HepG2 (cell line): ENCODE measurements around the gene P3H4. TPM values are rescaled to one million over a fixed set of nuclear protein-coding genes. Genes with fewer than 3 reads are reported as not detected.

Source experiments
- ELF4 ChIP-seq: sonication (generic); formaldehyde crosslinking; IDR thresholded peaks from 2 replicates; pipeline ENCODE4 v1.5.0; 2020; ENCODE audit warnings: missing genetic modification reagents, mild to moderate bottlenecking, moderate library complexity, borderline replicate concordance
- FOXA1 ChIP-seq, 2 experiments: fragments of 450-650 bp in 1 of 2; sonication (generic) in 1 of 2; formaldehyde crosslinking in 1 of 2; IDR thresholded peaks; 2 replicates each; pipeline versions ENCODE4 v1.4.0 to v1.6.1; 2016 to 2020; ENCODE audit warnings: missing genetic modification reagents in 1 of 2
- KDM1A ChIP-seq: IDR thresholded peaks from 2 replicates; pipeline ENCODE4 v1.6.1; 2016; ENCODE audit warnings: missing compliant biosample characterization
- MYNN ChIP-seq: sonication (generic); formaldehyde crosslinking; IDR thresholded peaks from 2 replicates; pipeline ENCODE4 v1.4.0; 2020; ENCODE audit warnings: mild to moderate bottlenecking, low read depth, missing genetic modification reagents
- NFKB2 ChIP-seq: sonication (generic); formaldehyde crosslinking; IDR thresholded peaks from 2 replicates; pipeline ENCODE4 v1.4.0; 2020; ENCODE audit warnings: missing genetic modification reagents, borderline replicate concordance
- NKX3-1 ChIP-seq: sonication (generic); formaldehyde crosslinking; IDR thresholded peaks from 2 replicates; pipeline ENCODE4 v1.5.0; 2020; ENCODE audit warnings: missing genetic modification reagents
- PLRG1 ChIP-seq: fragments of 450-650 bp; conservative IDR thresholded peaks from 2 replicates; pipeline ENCODE4 v1.6.1; 2016
- TCF7 ChIP-seq: sonication (generic); IDR thresholded peaks from 2 replicates; pipeline ENCODE4 v1.6.1; 2016; ENCODE audit warnings: antibody characterized with exemption, low read depth
- TOPORS ChIP-seq: sonication (generic); formaldehyde crosslinking; IDR thresholded peaks from 2 replicates; pipeline ENCODE4 v1.8.0; 2023; ENCODE audit warnings: mild to moderate bottlenecking, missing genetic modification reagents
- TRIM24 ChIP-seq: sonication (generic); formaldehyde crosslinking; IDR thresholded peaks from 2 replicates; pipeline ENCODE4 v1.8.0; 2022; ENCODE audit warnings: mild to moderate bottlenecking, missing genetic modification reagents
- ZBTB7A ChIP-seq: sonication (generic); formaldehyde crosslinking; IDR thresholded peaks from 2 replicates; pipeline ENCODE4 v1.8.0; 2022; ENCODE audit warnings: mild to moderate bottlenecking, missing genetic modification reagents
- ZFP36 ChIP-seq: fragments of 150-350 bp; IDR thresholded peaks from 2 replicates; pipeline ENCODE4 v1.6.1; 2018; ENCODE audit warnings: borderline replicate concordance, low read length, low read depth; ENCODE audit not compliant: partially characterized antibody
- ZNF20 ChIP-seq: sonication (generic); formaldehyde crosslinking; IDR thresholded peaks from 2 replicates; pipeline ENCODE4 v1.4.0; 2020; ENCODE audit warnings: mild to moderate bottlenecking, moderate library complexity, missing genetic modification reagents
- ZNF205 ChIP-seq: IDR thresholded peaks from 2 replicates; pipeline ENCODE4 v1.6.1; 2018; ENCODE audit warnings: missing biosample characterization, missing genetic modification reagents
- ZNF235 ChIP-seq: sonication (generic); formaldehyde crosslinking; IDR thresholded peaks from 2 replicates; pipeline ENCODE4 v1.8.1; 2023; ENCODE audit warnings: mild to moderate bottlenecking, missing genetic modification reagents, borderline replicate concordance
- ZNF382 ChIP-seq: sonication (generic); formaldehyde crosslinking; IDR thresholded peaks from 2 replicates; pipeline ENCODE4 v1.5.0; 2020; ENCODE audit warnings: missing genetic modification reagents, mild to moderate bottlenecking, borderline replicate concordance
- ZNF547 ChIP-seq: sonication (generic); formaldehyde crosslinking; IDR thresholded peaks from 2 replicates; pipeline ENCODE4 v1.5.1; 2020; ENCODE audit warnings: mild to moderate bottlenecking, missing genetic modification reagents
- ZNF7 ChIP-seq: IDR thresholded peaks from 2 replicates; pipeline ENCODE4 v1.6.1; 2016; ENCODE audit warnings: missing biosample characterization, missing genetic modification reagents
- polyA plus RNA-seq, 8 experiments: library from polyadenylated mRNA; depleted of rRNA in 3 of 8; stranded (reverse) in 7 of 8; unstranded in 1 of 8; fragments of >200 nt; fragmentation: Illumina TruSeq in 4 of 8; extraction: Trizol in 4 of 8; gene quantifications; 2 replicates each; pipeline versions ENCODE4 v1.2.1 to v1.2.3, GENCODE V29; 2011 to 2016; ENCODE audit warnings: low read depth in 4 of 8, missing spikeins in 1 of 8, mixed read lengths in 1 of 8; ENCODE audit not compliant: insufficient read depth in 1 of 8
- total RNA-seq, 5 experiments: library from RNA; depleted of rRNA; stranded (reverse); fragments of >200 nt; fragmentation: Illumina TruSeq; extraction: Trizol; gene quantifications; 2 replicates each; pipeline ENCODE4 v1.2.3, GENCODE V29; 2016; ENCODE audit warnings: low read depth in 1 of 5
- TF ChIP-seq, protein P1 (sequence below): sonication (generic); formaldehyde crosslinking; IDR thresholded peaks from 2 replicates; pipeline ENCODE4 v1.5.1; 2020; ENCODE audit warnings: mild to moderate bottlenecking, missing genetic modification reagents, moderate library complexity
- TF ChIP-seq, protein P2 (sequence below): sonication (generic); formaldehyde crosslinking; IDR thresholded peaks from 2 replicates; pipeline ENCODE4 v1.9.0; 2021; ENCODE audit warnings: mild to moderate bottlenecking, missing genetic modification reagents

P3H4 gene
- total and polyA plus RNA-seq, 2 of the 13 experiments (the other 11 are each of a cell fraction or from before 2014, with no cell fraction given) = 37.1 to 50.6 TPM

DNA sequence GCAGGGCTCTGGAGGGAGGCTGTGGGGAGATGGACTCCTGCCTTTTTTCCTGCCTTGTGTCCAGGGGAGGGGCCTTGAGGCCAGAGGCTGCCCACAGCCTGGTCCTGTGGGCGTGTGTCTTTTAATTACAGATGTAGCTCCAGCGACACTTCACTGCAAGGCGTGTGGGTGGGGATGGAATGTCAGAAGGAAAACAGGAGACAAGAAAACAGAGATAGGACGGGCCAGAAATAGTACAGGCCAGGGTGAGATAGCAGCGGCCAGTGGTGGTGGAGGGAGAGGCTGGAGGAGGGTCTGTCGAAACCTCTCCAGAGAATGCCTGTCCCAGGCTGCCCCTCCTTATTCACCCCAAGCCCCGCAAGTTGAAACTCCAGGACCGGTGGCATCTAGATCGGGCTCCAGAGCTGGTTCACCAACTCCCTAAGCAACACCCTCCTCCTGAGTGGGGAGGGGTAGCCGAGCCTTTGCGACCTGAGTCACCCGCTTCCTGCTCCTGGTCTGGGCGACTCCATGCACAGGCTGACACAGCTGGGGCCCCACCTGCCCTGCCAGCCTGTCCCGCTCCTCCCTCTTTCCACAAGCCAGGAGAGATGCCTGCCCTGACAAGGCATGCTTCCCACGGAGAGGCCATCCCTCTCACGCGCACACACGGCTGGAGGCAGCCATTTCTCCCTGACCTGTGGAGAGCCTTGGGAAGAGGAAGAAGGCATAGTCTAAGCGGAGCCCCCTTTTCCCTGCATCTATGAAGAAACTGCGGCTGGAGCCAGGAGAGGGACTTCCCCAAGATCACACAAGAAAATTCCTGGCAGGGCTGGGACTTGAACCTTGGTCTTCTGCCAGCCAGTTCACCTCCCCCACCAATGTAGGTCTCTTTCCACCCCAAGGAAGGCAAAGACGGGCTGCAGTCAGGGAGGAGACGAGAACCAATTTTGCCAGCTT, 18.6 kb downstream of the P3H4 start (continued):
- TF ChIP-seq TOPORS (CRISPR knock-in tag) = no peak
- TF ChIP-seq TRIM24 (CRISPR knock-in tag) = no peak
- TF ChIP-seq, protein P1, sequence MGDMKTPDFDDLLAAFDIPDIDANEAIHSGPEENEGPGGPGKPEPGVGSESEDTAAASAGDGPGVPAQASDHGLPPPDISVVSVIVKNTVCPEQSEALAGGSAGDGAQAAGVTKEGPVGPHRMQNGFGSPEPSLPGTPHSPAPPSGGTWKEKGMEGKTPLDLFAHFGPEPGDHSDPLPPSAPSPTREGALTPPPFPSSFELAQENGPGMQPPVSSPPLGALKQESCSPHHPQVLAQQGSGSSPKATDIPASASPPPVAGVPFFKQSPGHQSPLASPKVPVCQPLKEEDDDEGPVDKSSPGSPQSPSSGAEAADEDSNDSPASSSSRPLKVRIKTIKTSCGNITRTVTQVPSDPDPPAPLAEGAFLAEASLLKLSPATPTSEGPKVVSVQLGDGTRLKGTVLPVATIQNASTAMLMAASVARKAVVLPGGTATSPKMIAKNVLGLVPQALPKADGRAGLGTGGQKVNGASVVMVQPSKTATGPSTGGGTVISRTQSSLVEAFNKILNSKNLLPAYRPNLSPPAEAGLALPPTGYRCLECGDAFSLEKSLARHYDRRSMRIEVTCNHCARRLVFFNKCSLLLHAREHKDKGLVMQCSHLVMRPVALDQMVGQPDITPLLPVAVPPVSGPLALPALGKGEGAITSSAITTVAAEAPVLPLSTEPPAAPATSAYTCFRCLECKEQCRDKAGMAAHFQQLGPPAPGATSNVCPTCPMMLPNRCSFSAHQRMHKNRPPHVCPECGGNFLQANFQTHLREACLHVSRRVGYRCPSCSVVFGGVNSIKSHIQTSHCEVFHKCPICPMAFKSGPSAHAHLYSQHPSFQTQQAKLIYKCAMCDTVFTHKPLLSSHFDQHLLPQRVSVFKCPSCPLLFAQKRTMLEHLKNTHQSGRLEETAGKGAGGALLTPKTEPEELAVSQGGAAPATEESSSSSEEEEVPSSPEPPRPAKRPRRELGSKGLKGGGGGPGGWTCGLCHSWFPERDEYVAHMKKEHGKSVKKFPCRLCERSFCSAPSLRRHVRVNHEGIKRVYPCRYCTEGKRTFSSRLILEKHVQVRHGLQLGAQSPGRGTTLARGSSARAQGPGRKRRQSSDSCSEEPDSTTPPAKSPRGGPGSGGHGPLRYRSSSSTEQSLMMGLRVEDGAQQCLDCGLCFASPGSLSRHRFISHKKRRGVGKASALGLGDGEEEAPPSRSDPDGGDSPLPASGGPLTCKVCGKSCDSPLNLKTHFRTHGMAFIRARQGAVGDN (CRISPR knock-in tag) = peak; percentile 81
- no peak for TF ChIP-seq ELF4 (CRISPR knock-in tag)
- no peak for TF ChIP-seq KDM1A
- TF ChIP-seq ZNF7 = no peak
- TF ChIP-seq, protein P2, sequence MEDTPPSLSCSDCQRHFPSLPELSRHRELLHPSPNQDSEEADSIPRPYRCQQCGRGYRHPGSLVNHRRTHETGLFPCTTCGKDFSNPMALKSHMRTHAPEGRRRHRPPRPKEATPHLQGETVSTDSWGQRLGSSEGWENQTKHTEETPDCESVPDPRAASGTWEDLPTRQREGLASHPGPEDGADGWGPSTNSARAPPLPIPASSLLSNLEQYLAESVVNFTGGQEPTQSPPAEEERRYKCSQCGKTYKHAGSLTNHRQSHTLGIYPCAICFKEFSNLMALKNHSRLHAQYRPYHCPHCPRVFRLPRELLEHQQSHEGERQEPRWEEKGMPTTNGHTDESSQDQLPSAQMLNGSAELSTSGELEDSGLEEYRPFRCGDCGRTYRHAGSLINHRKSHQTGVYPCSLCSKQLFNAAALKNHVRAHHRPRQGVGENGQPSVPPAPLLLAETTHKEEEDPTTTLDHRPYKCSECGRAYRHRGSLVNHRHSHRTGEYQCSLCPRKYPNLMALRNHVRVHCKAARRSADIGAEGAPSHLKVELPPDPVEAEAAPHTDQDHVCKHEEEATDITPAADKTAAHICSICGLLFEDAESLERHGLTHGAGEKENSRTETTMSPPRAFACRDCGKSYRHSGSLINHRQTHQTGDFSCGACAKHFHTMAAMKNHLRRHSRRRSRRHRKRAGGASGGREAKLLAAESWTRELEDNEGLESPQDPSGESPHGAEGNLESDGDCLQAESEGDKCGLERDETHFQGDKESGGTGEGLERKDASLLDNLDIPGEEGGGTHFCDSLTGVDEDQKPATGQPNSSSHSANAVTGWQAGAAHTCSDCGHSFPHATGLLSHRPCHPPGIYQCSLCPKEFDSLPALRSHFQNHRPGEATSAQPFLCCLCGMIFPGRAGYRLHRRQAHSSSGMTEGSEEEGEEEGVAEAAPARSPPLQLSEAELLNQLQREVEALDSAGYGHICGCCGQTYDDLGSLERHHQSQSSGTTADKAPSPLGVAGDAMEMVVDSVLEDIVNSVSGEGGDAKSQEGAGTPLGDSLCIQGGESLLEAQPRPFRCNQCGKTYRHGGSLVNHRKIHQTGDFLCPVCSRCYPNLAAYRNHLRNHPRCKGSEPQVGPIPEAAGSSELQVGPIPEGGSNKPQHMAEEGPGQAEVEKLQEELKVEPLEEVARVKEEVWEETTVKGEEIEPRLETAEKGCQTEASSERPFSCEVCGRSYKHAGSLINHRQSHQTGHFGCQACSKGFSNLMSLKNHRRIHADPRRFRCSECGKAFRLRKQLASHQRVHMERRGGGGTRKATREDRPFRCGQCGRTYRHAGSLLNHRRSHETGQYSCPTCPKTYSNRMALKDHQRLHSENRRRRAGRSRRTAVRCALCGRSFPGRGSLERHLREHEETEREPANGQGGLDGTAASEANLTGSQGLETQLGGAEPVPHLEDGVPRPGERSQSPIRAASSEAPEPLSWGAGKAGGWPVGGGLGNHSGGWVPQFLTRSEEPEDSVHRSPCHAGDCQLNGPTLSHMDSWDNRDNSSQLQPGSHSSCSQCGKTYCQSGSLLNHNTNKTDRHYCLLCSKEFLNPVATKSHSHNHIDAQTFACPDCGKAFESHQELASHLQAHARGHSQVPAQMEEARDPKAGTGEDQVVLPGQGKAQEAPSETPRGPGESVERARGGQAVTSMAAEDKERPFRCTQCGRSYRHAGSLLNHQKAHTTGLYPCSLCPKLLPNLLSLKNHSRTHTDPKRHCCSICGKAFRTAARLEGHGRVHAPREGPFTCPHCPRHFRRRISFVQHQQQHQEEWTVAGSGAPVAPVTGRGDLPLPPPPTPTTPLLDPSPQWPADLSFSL (CRISPR knock-in tag) = no peak
- no peak for TF ChIP-seq NFKB2 (CRISPR knock-in tag)
- TF ChIP-seq ZNF205 (CRISPR knock-in tag) = 0 out of 2 replicates have a peak, but pooled peaks have one; percentile 45
- no peak for TF ChIP-seq FOXA1 (IDR thresholded peaks at IDR 0.05)
- TF ChIP-seq FOXA1 (CRISPR knock-in tag; IDR thresholded peaks at IDR 0.05) = no peak
- TF ChIP-seq ZNF235 (CRISPR knock-in tag) = peak; percentile 10; the same call in 1 of the 2 replicates
- TF ChIP-seq ZBTB7A (CRISPR knock-in tag) = peak; percentile 22; the same call in 1 of the 2 replicates
- no peak for TF ChIP-seq ZNF20 (CRISPR knock-in tag)
- no peak for TF ChIP-seq PLRG1
- TF ChIP-seq ZFP36 = no peak
- TF ChIP-seq NKX3-1 (CRISPR knock-in tag) = no peak
- TF ChIP-seq ZNF547 (CRISPR knock-in tag) = 0 out of 2 replicates have a peak, but pooled peaks have one; percentile 11
- TF ChIP-seq ZNF382 (CRISPR knock-in tag) = no peak
- TF ChIP-seq TCF7 = no peak
- no peak for TF ChIP-seq MYNN
